Measurements from ENCODE around the gene CAMK2G.

CAMK2G gene

GRCh38 chr10:73803680-73804286 is 70.6 kb downstream of the CAMK2G start:
- TF ChIP-seq POU6F1 (CRISPR knock-in tag; IDR thresholded peaks at IDR 0.05; ENCODE audit: borderline replicate concordance, low read depth) (no peak), ZFP3 (CRISPR knock-in tag; IDR thresholded peaks at IDR 0.05) (no peak), ZNF565 (CRISPR knock-in tag; conservative IDR thresholded peaks at IDR 0.05; ENCODE audit: low read depth) (no peak), CSDC2 (CRISPR knock-in tag; IDR thresholded peaks at IDR 0.05) (no peak), OSR1 (CRISPR knock-in tag; IDR thresholded peaks at IDR 0.05) (no peak), GLIS3 (CRISPR knock-in tag; IDR thresholded peaks at IDR 0.05) (no peak), ZNF70 (CRISPR knock-in tag; IDR thresholded peaks at IDR 0.05) (no peak), PATZ1 (CRISPR knock-in tag; IDR thresholded peaks at IDR 0.05; ENCODE audit: borderline replicate concordance) (no peak), TOX (CRISPR knock-in tag; IDR thresholded peaks at IDR 0.05; ENCODE audit: borderline replicate concordance) (no peak)
- no peak for ATAC-seq

- TF ChIP-seq CSDC2 (CRISPR knock-in tag; IDR thresholded peaks at IDR 0.05) (no peak), OSR1 (CRISPR knock-in tag; IDR thresholded peaks at IDR 0.05) (no peak), ARNTL (CRISPR knock-in tag; IDR thresholded peaks at IDR 0.05; ENCODE audit: borderline replicate concordance, low read depth) (no peak), TSHZ2 (CRISPR knock-in tag; IDR thresholded peaks at IDR 0.05) (no peak), SNAI2 (CRISPR knock-in tag; IDR thresholded peaks at IDR 0.05) (no peak), ZNF70 (CRISPR knock-in tag; IDR thresholded peaks at IDR 0.05) (no peak), ZC3H10 (CRISPR knock-in tag; IDR thresholded peaks at IDR 0.05) (no peak)
- 0 out of 3 replicates have a peak, but pooled peaks have one; percentile 12 for ATAC-seq
These were observed 71.9 kb downstream of the CAMK2G start for GRCh38 chr10:73802276-73802991.

- no peak for ATAC-seq
- TF ChIP-seq ZFP30 (CRISPR knock-in tag; IDR thresholded peaks at IDR 0.05) (no peak), ESRRG (CRISPR knock-in tag; IDR thresholded peaks at IDR 0.05) (no peak), TCF4 (CRISPR knock-in tag; IDR thresholded peaks at IDR 0.05; ENCODE audit: borderline replicate concordance) (no peak), CSRNP3 (CRISPR knock-in tag; IDR thresholded peaks at IDR 0.05) (no peak), ZNF70 (CRISPR knock-in tag; IDR thresholded peaks at IDR 0.05) (no peak), GLIS3 (CRISPR knock-in tag; IDR thresholded peaks at IDR 0.05) (no peak)
These were observed 73.1 kb downstream of the CAMK2G start for GRCh38 chr10:73801253-73801590.

GRCh38 chr10:73800560-73801252 is 73.6 kb downstream of the CAMK2G start:
- TF ChIP-seq GLIS3 (CRISPR knock-in tag; IDR thresholded peaks at IDR 0.05) (no peak), POU6F1 (CRISPR knock-in tag; IDR thresholded peaks at IDR 0.05; ENCODE audit: borderline replicate concordance, low read depth) (no peak), CREB5 (CRISPR knock-in tag; IDR thresholded peaks at IDR 0.05; ENCODE audit: low read depth) (no peak), ZNF565 (CRISPR knock-in tag; conservative IDR thresholded peaks at IDR 0.05; ENCODE audit: low read depth) (no peak), PATZ1 (CRISPR knock-in tag; IDR thresholded peaks at IDR 0.05; ENCODE audit: borderline replicate concordance) (no peak), ARNTL (CRISPR knock-in tag; IDR thresholded peaks at IDR 0.05; ENCODE audit: borderline replicate concordance, low read depth) (no peak), ZNF70 (CRISPR knock-in tag; IDR thresholded peaks at IDR 0.05) (no peak), SNAI2 (CRISPR knock-in tag; IDR thresholded peaks at IDR 0.05) (no peak), BACH2 (CRISPR knock-in tag; IDR thresholded peaks at IDR 0.05; ENCODE audit: borderline replicate concordance) (no peak), OSR1 (CRISPR knock-in tag; IDR thresholded peaks at IDR 0.05) (no peak), PPARA (CRISPR knock-in tag; IDR thresholded peaks at IDR 0.05; ENCODE audit: borderline replicate concordance) (no peak), TOX (CRISPR knock-in tag; IDR thresholded peaks at IDR 0.05; ENCODE audit: borderline replicate concordance) (no peak)
- no peak for ATAC-seq
